HCT116 (cell line): Measurements from ENCODE around the gene ZNF836. TPM values are rescaled to one million over a fixed set of nuclear protein-coding genes. Genes with fewer than 3 reads are reported as not detected.

Experiments
- ATAC-seq: fragments of 200-7000 bp; cut with Tn5 transposase; 2 replicates; pipeline ENCODE4 v1.9.1; 2020; ENCODE audit warnings: mild to moderate bottlenecking, moderate library complexity
- BruUV-seq: library from RNA; stranded (reverse); fragments of 400-500 nt; replicated peaks from 2 replicates; lab custom pipeline; 2021; lab: Mats Ljungman, UMichigan
- CTCF ChIA-PET: fragments of 300-600 bp; sonication (Branson Sonifier 250); formaldehyde crosslinking; loops from one replicate; lab custom pipeline; 2021; ENCODE audit warnings: antibody characterized with exemption; lab: Charles Lee
- POLR2A ChIA-PET: fragments of 300-600, 350-600 bp; sonication (Branson Sonifier 250); formaldehyde crosslinking; loops from one replicate; lab custom pipeline; 2021; ENCODE audit warnings: antibody characterized with exemption; lab: Charles Lee
- RAD21 ChIA-PET, 2 experiments: fragments of 300-600 bp; sonication (Branson Sonifier 250); formaldehyde crosslinking; loops; one replicate each; lab custom pipeline; 2023; ENCODE audit warnings: low total read pairs in 2 of 2; ENCODE audit not compliant: uncharacterized antibody in 2 of 2, unreplicated experiment in 2 of 2, low non-redundant PET in 1 of 2; lab: Charles Lee
- DNase-seq: peaks from one replicate; pipeline ENCODE4 v3.0.0-alpha.2; 2010; ENCODE audit warnings: low read depth, low spot score
- H2AFZ ChIP-seq: fragments of 200-600 bp; shearing (Covaris generic), sonication (generic); 2 replicates; pipeline ENCODE4 v1.6.1; 2017; ENCODE audit warnings: low read depth, mixed run types, mixed read lengths, antibody characterized with exemption, low read length; ENCODE audit not compliant: poor library complexity, severe bottlenecking
- H3K27ac ChIP-seq: 2 replicates; pipeline ENCODE4 v1.5.1; 2012; ENCODE audit warnings: low read depth, low read length
- H3K27me3 ChIP-seq: fragments of 200-600 bp; sonication (generic); 2 replicates; pipeline ENCODE4 v1.6.1; 2016; ENCODE audit warnings: mixed run types, low read length, mixed read lengths; ENCODE audit not compliant: insufficient read depth
- H3K36me3 ChIP-seq, 2 experiments: fragments of 200-500 bp in 1 of 2; fragments of 200-600 bp in 1 of 2; sonication (Bioruptor generic) in 1 of 2; sonication (generic) in 1 of 2; 2 replicates each; pipeline versions ENCODE4 v1.5.1 to v1.6.1; 2014 to 2016; ENCODE audit warnings: low read length in 2 of 2, inconsistent platforms in 1 of 2, mixed read lengths in 1 of 2, mixed run types in 1 of 2; ENCODE audit not compliant: insufficient read depth in 2 of 2, control insufficient read depth in 1 of 2
- H3K4me1 ChIP-seq, 2 experiments: fragments of 200-600 bp in 1 of 2; sonication (generic) in 1 of 2; 2 replicates each; pipeline versions ENCODE4 v1.5.1 to v1.6.1; 2012 to 2017; ENCODE audit warnings: low read length in 2 of 2, inconsistent platforms in 1 of 2, mild to moderate bottlenecking in 1 of 2, mixed read lengths in 1 of 2, mixed run types in 1 of 2, moderate library complexity in 1 of 2; ENCODE audit not compliant: insufficient read depth in 2 of 2, control insufficient read depth in 1 of 2
- H3K4me2 ChIP-seq: fragments of 200-600 bp; sonication (generic); 2 replicates; pipeline ENCODE4 v1.6.1; 2017; ENCODE audit warnings: mixed run types, low read length, mixed read lengths
- H3K4me3 ChIP-seq, 2 experiments: fragments of 200-600 bp in 1 of 2; sonication (generic) in 1 of 2; replicated peaks in 1 of 2; 2 replicates each; pipeline ENCODE4 v1.5.1; 2011 to 2016; ENCODE audit warnings: low read length in 2 of 2, control low read depth in 1 of 2, low read depth in 1 of 2, mild to moderate bottlenecking in 1 of 2, mixed read lengths in 1 of 2, mixed run types in 1 of 2
- H3K79me2 ChIP-seq: fragments of 200-600 bp; sonication (generic); 2 replicates; pipeline ENCODE4 v1.6.1; 2017; ENCODE audit warnings: mild to moderate bottlenecking, mixed run types, low read length, moderate library complexity, mixed read lengths; ENCODE audit not compliant: insufficient read depth
- H3K9ac ChIP-seq: fragments of 200-600 bp; sonication (generic); 2 replicates; pipeline ENCODE4 v1.6.1; 2016; ENCODE audit warnings: low read length, mixed read lengths
- H3K9me2 ChIP-seq: fragments of 200-600 bp; sonication (generic), shearing (Covaris generic); 2 replicates; pipeline ENCODE4 v1.6.1; 2017; ENCODE audit warnings: mixed run types, mild to moderate bottlenecking, moderate library complexity; ENCODE audit not compliant: insufficient read depth
- H3K9me3 ChIP-seq, 2 experiments: fragments of 200-500 bp in 1 of 2; fragments of 200-600 bp in 1 of 2; sonication (Bioruptor generic) in 1 of 2; sonication (generic) in 1 of 2; 2 replicates each; pipeline ENCODE4 v1.6.1; 2014 to 2017; ENCODE audit warnings: low read length in 2 of 2, mixed read lengths in 2 of 2, inconsistent platforms in 1 of 2, low read depth in 1 of 2, mild to moderate bottlenecking in 1 of 2, mixed run types in 1 of 2, moderate library complexity in 1 of 2; ENCODE audit not compliant: control insufficient read depth in 1 of 2, insufficient read depth in 1 of 2
- H4K20me1 ChIP-seq: fragments of 200-600 bp; sonication (generic), shearing (Covaris generic); 2 replicates; pipeline ENCODE4 v1.6.1; 2017; ENCODE audit warnings: mixed run types, mild to moderate bottlenecking, moderate library complexity; ENCODE audit not compliant: insufficient read depth
- ATF3 ChIP-seq: IDR thresholded peaks from 2 replicates; pipeline ENCODE4 v1.6.1; 2012
- CBX3 ChIP-seq: IDR thresholded peaks from 2 replicates; pipeline ENCODE4 v1.6.1; 2012; ENCODE audit warnings: low read depth
- CEBPB ChIP-seq: IDR thresholded peaks from 2 replicates; pipeline ENCODE4 v1.6.1; 2012; ENCODE audit warnings: low read depth
- CTCF ChIP-seq, 3 experiments: fragments of 200-600 bp in 1 of 3; sonication (generic) in 1 of 3; IDR thresholded peaks in 2 of 3; conservative IDR thresholded peaks in 1 of 3; 2 replicates each; pipeline ENCODE4 v1.5.1; 2012 to 2017; ENCODE audit warnings: low read depth in 2 of 3, low read length in 2 of 3, antibody characterized with exemption in 1 of 3, borderline replicate concordance in 1 of 3, control low read depth in 1 of 3, mild to moderate bottlenecking in 1 of 3, mixed read lengths in 1 of 3, mixed run types in 1 of 3, moderate library complexity in 1 of 3; ENCODE audit not compliant: insufficient read depth in 1 of 3
- EGR1 ChIP-seq: IDR thresholded peaks from 2 replicates; pipeline ENCODE4 v1.6.1; 2012; ENCODE audit warnings: low read depth
- EZH2phosphoT487 ChIP-seq: fragments of 200-600 bp; IDR thresholded peaks from 2 replicates; pipeline ENCODE4 v1.6.1; 2018; ENCODE audit warnings: antibody characterized with exemption, borderline replicate concordance
- JUND ChIP-seq: IDR thresholded peaks from 2 replicates; pipeline ENCODE4 v1.6.1; 2012
- RAD21 ChIP-seq: IDR thresholded peaks from 2 replicates; pipeline ENCODE4 v1.6.1; 2012; ENCODE audit warnings: low read depth, mild to moderate bottlenecking
- REST ChIP-seq: IDR thresholded peaks from 2 replicates; pipeline ENCODE4 v1.6.1; 2012; ENCODE audit warnings: low read depth
- SIN3A ChIP-seq: IDR thresholded peaks from 2 replicates; pipeline ENCODE4 v1.6.1; 2012; ENCODE audit warnings: low read depth
- SP1 ChIP-seq: IDR thresholded peaks from 2 replicates; pipeline ENCODE4 v1.6.1; 2012; ENCODE audit warnings: low read depth
- TCF7L2 ChIP-seq: IDR thresholded peaks from 2 replicates; pipeline ENCODE4 v1.7.0; 2011; ENCODE audit warnings: borderline replicate concordance, inconsistent platforms; ENCODE audit not compliant: insufficient read depth, insufficient read length; ENCODE audit errors: extremely low read depth
- YY1 ChIP-seq: IDR thresholded peaks from 2 replicates; pipeline ENCODE4 v1.6.1; 2011; ENCODE audit warnings: low read length, low read depth, moderate library complexity, mild to moderate bottlenecking; ENCODE audit not compliant: insufficient replicate concordance; ENCODE audit errors: extremely low read depth
- ZBTB33 ChIP-seq: IDR thresholded peaks from 2 replicates; pipeline ENCODE4 v1.6.1; 2011; ENCODE audit warnings: mild to moderate bottlenecking, low read length, moderate library complexity; ENCODE audit not compliant: insufficient replicate concordance; ENCODE audit errors: extremely low read depth
- ZNF274 ChIP-seq: fragments of 200-500 bp; sonication (Bioruptor generic); IDR thresholded peaks from 2 replicates; pipeline ENCODE4 v1.6.1; 2014; ENCODE audit warnings: mild to moderate bottlenecking, low read depth, low read length, inconsistent platforms
- intact Hi-C: fragments of 100-400 bp; cut with micrococcal nuclease; formaldehyde crosslinking; loops from 2 replicates; pipeline ENCODE4 v1.10.0; 2022
- total RNA-seq: library from RNA; stranded (reverse); gene quantifications from one replicate; pipeline ENCODE4 v1.2.1, GENCODE V29; 2021; ENCODE audit not compliant: unreplicated experiment

ZNF836 gene
- total RNA-seq, 1 experiment from 2014 or later: not detected

GRCh38 chr19:52110780-52111179 is 60.6 kb downstream of the ZNF836 start:
- H3K27me3 ChIP-seq: no peaks in the 10 kb centered on the region
- H3K79me2 ChIP-seq: no peaks in the 10 kb centered on the region
- peaks cover 34 to 41% of the 10 kb centered on the region in 2 experiments; a peak in 3 of 4 replicates for H3K9me3 ChIP-seq
- H3K9ac ChIP-seq: no peak overlapping the region
- H4K20me1 ChIP-seq: no peaks in the 10 kb centered on the region
- ChIA-PET CTCF (no interaction called here), POLR2A (no interaction called here), RAD21 (no interaction called here)
- H3K27ac ChIP-seq: no peak overlapping the region
- BruUV-seq: no TSS peak
- ATAC-seq (no peak), DNase-seq (no peak)
- H3K9me2 ChIP-seq: no peaks in the 10 kb centered on the region
- H3K4me2 ChIP-seq: no peak overlapping the region
- H2AFZ ChIP-seq: no peak overlapping the region
- H3K4me1 ChIP-seq: no peaks in the 10 kb centered on the region
- H3K36me3 ChIP-seq: peaks cover 2 to 6% of the 10 kb centered on the region in 2 experiments; a peak in 1 of 4 replicates
- H3K4me3 ChIP-seq: no peak overlapping the region
- intact Hi-C loops: no loop called here
- TF ChIP-seq JUND (no peak), CEBPB (no peak), EGR1 (no peak), RAD21 (no peak), YY1 (no peak), SIN3A (no peak), REST (no peak), TCF7L2 (no peak), ATF3 (no peak), EZH2phosphoT487 (no peak), ZBTB33 (no peak), CBX3 (no peak), CTCF (IDR thresholded peaks at IDR 0.05 in 2 of 3, conservative IDR thresholded peaks at IDR 0.05 in 1 of 3; ENCODE audit: borderline replicate concordance in 1 of 3, insufficient read depth in 1 of 3, low read depth in 2 of 3, low read length in 2 of 3) (no peak), ZNF274 (no peak), SP1 (no peak)
